ENCODE results near the gene TCP10L.
A peak's percentile ranks its signal among the peaks of the same experiment; 100 is the strongest.
"Not testable (repeated sequence)": the region's sequence is repeated elsewhere in the genome, so short reads cannot be mapped to it uniquely, and the experiment has no call there.

Gene TCP10L

DNA sequence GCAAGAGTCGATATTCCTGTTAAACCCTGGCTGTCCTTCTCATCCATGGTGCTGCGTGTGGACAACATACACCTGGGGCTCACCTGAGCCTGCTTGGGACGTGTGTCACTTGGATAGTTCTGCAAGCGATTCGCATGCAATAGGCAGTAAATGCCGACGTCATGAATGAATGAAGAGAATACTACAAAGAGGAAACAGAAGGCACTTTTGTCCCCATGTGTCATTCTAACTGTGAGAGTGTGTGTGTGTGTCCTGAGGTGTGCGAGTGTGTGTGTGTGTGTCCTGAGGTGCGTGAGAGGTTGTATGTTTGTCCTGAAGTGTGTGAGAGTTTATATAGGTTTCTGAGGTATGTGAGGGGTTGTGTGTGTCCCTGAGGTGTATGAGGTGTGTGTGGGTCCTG, 647 bp upstream of the TCP10L start:
- no peak for DNase-seq (ENCODE audit: low spot score)

DNA sequence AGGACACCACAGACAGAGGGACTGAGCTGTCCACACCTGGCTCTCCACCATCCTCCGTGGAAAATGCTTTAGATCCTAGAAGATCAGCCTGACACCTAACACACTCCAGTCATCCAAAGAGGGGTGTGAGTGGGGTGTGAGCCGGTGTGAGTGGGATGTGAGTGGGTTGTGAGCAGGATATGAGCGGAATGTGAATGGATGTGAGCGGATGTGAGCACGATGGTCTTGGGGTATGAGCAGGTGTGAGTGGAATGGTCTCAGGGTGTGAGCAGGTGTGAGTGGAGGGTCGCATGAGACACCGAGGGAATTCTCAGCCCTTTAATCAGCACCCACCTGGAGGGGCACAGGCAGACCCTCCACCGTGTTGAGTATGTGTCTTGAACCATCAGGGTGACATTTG, 851 bp downstream of the TCP10L start:
- no peak for DNase-seq (ENCODE audit: low spot score)

DNA sequence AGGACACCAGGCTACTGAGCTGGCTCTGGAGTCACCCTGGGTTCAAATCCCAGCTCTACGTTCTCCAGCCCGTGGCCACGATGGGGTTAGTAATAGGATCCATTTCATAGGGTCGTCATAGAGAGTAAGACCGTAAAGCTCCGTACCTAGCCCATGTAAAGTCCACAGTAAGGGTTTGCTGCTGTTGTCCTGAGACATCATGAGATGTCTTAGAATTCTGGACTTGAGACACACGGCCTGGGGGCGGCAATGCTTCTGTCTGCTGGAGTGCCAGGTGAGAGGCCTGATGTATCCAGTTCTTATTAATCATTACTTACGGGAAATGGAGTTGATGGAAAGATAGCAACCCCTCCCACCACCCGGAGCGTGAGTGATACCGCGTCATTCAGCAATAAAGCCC, 3.6 kb downstream of the TCP10L start:
- no peak for DNase-seq (ENCODE audit: low spot score)

DNA sequence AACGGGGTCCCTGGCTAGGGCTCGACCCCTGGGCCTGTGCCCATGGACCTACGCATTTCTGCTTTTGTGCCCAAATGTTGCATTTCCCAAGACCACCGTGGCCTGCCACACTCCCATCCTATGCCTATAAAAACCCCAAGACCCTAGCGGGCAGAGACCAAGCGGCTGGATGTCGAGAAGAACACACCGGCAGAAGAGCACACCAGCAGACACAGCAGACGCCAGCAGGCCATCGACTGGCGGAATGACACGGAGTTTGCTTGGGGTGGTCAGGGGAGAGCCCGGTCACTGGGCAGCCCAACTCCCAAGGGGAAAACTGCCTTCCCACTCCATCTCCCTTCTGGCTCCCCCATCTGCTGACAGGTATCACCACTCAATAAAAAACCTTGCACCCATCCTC, 4.4 kb downstream of the TCP10L start:
- no peak for DNase-seq (ENCODE audit: low spot score)

DNA sequence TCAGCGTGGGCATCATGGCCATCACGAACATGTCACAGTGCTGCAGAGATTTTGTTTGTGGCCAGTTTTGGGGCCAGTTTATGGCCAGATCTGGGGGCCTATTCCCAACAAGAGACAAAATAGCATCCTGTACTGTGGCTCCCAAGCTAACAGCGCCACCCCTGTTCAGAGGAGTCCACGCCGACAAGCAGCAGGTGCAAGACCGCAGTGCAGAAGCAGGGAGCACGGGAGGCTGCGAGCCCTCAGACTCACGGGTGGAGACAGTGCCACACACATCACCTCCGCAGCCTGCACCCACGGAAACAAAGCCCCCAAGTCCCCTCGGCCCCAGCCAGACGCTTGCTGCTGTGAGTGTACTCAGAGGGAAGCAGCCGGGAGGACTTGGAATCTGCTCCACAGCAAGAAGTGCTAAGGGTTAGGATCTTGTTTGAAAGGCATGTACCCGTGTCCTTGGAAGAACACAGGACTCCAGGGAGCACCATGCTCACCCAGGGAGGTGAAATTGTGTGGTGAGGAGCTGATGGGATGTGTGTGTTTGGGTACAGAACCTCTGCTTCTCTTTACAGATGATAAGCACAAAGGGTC, 7.1 kb downstream of the TCP10L start:
- no peak for DNase-seq (ENCODE audit: low spot score)

DNA sequence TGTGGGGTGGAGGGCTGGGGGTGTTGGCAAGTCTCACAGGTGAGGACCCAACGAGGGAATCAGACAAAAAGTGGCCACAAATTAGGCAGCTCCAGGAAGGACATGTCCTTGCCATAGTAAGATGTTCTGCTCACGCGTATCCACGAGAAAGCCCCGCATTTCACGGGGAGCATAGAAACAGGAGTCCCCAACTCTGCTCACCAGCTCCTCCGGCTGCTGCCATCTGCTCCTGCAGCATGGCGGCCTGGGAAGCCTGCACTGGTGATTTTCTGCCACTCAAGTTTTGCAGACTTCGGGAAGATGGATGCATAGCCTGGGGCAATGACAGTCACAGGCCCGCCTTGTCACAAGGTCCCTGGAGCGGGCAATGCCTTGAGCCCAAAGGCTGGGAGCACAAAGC, 9.3 kb downstream of the TCP10L start:
- DNase-seq (ENCODE audit: low spot score), result no peak

DNA sequence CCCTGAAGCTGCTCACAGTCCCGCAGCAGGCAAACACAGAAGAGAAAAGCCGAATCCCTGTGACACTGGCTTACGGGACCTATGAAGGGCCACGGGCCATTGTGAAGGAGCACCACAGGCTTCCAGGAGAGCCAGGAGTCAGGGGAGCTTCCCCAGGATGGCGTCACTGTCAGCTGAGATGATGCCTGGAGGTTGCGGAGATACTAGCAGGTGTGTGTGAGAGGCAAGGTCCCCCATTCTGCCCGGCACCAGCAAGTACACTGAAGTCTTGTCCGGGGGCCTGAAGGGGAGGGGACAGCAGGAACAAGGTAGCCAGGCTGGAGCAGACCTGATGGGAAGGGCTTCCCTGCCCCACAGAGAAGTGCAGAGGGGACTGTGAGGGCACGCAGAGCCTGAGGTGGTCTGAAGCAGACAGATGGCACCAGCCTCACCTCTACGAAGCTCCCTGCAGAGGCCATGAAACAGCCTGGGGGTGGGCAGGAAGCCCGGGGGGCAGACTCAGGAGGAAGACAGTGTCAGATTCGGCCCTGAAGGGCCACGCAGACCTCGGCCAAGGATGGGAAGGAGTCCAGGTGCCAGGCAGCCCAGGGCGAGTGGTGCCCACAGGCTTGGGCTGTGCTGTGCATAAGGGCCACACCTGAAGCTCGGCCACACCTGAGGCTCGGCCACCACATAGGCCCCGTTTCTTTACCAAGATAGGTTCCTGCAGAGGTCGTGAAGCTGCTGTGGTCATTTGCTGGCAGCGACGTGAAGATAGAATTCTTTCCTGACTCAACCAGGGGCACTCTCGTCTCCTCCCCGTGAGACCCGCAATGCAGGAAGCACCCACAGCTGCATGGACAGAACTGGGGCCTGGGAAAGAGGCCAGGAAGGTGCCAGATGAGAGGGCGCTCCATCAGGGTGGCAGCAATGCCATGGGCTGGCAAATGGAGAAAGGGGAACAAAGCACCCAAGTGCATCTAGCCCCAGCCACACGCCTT, 10.1 kb downstream of the TCP10L start:
- DNase-seq (ENCODE audit: low spot score), result no peak

DNA sequence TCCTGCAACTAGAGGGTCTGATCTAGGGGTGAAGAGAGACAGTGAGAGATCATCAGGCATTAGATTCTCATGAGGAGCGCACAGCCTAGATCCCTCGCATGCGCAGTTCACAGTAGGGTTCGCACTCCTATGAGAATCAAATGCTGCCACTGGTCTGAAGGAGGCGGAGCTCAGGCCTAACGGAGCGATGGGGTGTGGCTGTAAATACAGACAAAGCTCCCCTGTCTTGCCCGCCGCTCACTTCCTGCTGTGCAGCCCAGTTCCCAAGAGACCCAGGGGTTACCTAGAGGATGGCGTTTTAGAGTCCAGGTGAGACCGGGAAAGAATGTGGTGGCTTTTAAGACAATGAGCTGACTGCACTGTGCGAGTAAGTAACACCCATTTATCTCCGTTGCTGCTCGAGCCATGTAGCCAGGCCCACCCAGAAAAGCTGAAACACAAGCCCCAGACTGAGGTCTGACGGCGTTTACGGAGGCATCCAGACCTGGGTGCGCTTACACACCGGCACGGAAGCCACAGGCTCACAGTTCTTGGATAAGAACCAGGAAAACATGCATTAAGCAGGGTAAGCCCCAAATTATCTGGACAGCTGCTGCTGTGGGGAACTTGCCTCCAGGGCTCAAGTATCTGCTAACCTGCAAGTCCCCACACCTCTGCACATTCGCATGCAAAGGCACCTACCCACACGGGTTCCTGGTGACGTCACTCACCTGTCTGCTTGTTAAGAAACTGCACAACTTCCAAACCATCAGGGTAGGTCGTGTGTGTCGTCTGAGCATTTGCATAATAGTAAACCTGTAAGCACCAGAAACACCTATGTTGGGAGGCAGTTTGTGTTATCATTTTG, 12.5 kb downstream of the TCP10L start:
- DNase-seq (ENCODE audit: low spot score), result no peak

DNA sequence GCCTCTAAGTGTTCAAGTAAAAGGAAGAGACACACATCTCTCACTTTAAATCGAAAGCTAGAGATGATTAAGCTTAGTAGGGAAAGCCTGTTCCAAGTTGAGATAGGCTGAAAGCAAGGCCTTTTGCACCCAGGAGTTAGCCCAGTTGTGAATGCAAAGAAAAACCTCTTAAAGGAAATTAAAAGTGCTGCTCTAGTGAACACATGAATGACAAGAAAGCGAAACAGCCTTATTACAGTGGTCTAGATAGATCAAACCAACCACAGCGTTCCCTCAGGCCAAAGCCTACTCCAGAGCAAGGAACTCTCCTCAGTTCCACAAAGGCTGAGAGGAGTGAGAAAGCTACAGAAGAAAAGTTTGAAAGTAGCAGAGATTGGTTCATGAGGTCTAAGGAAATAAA, 14.9 kb downstream of the TCP10L start:
- no peak for DNase-seq (ENCODE audit: low spot score)

DNA sequence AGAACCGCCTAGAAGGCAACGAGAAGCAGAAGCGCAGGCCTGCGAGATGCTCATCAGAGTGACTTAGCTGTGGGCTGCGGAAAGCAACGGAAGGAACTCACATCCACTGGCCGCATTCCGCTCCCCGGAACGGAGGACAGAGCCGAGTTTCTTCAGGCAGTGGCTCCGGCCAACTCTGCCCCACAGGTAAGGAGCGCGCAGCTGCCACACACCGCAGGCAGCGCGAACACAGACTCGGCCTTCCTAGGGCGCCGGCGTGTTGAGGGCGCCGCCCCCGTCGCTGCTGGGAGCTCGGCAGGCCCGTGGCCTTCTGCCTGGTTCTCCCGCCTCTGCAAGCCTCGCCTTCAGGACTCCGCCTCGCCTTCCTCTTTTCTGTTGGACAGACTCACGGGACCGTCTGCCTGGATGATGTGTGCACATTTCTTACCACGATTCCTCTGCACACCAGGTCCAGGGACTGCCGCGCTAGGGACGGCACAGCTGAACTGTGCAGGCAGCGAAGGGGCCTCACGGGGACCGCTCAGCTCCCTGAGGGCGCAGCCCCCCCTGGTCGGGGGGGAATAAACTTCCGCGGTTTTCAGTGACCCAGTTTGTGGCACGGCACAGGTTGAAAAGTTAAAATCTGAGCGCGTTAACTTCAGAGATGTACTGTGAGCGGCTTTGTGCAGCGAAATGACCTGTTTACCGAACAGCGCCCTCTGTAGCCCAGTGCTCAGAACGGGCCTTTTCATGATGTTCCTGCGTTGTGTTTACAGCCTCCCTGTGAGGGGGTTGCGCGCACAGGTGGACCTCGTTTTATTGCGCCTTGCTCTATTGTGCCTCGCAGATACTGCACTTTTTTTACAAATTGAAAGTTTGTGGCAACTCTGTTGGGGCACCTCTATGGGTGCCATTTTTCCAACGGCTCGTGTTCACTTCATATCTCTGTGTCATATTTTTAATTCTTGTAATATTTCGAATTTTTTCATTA, 15.8 kb downstream of the TCP10L start:
- DNase-seq (ENCODE audit: low spot score), result peak; percentile 82

DNA sequence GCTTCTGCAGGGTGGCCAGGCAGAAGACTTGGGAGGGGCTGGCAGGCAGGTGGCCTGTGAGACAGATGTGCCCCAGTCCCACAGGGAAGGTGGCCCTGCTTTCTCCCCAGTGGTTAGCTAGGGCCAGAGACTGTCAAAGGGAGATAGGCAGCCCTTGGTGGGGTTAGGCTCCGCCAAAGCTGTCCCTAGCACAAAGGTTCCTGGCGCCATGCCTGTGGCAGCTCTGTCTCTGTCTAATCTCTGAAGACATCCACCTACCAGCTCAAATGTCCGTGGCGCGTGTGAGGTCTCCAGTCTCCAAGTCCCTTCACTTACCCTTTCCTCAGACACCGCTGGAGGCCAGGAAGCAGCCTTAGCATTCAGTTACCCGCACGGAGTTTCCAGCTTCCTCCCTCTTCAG, 17.7 kb downstream of the TCP10L start:
- no peak for DNase-seq (ENCODE audit: low spot score)

DNA sequence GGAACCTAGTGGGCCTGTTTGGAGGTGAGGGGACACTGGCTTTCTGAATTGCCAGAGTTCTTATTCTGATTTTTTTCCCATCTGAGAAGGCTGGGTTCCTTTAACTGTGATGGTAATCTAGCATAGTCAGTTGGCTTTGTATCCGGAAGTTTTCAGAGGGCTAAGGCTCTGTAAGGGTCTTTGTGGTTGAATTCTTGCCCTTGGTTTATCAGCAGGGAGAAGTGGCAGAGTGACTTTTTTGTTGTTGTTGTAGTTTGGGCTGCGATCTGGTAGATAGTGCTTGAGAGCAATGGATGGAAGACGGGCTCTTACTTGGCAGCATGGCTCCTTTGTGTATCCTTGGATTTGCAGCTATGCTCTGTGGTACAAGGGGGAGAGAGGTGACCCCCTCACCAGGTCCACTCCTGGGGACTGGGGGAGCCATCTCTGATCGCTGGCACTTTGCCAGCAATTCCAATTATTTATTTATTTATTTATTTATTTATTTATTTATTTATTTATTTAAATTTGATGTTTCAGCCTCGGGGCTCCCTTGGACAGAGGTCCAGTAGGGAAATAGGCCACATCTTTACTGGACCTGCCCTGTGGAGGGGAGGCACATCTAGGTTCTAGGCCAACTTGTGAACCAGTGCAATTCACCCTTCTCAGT, 18.5 kb downstream of the TCP10L start:
- no peak for DNase-seq (ENCODE audit: low spot score)

DNA sequence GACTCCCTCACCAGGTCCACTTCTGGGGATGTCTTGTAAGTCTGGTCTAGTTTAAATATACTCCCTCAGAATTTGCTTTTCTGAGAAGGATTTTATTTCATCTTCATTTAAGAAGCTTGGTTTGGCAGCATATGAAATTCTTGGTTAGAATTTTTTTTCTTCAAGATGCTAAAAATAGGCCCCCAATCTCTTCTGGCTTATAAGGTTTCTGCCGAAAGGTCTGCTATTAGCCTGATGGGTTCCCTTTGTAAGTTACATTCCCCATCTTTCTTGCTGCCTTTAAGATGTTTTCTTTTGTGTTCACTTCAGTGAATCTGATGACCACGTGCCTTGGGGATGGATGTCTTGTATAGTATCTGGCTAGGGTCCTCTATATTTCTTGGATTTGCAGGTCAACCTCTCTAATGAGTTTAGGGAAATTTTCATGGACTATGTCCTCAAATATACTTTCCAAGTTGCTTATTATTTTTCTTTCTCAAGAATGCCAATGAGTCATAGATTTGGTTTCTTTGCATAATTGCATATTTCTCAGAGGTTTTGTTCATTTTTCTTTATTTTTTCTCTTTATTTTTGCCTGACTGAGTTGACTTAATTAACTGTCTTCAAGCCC, 19.4 kb downstream of the TCP10L start:
- no peak for DNase-seq (ENCODE audit: low spot score)

DNA sequence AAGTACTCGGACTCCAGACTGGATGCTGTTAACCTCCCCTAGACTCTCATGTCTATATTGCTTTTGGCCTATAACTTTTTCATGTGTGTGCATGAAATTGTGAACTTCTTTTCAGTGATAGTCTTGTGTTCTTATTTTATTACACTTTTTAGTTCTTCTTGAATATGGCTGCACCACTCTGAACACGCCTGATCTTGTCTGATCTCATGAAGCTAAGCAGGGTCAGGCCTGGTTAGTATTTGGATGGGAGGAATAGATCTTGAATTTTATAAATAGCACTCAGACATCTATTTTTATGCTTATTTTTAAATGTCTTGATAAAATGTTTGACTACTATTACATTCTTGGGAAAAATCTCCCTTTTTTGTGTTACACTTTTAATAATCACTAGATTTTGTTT, 22.4 kb downstream of the TCP10L start:
- no peak for DNase-seq (ENCODE audit: low spot score)

DNA sequence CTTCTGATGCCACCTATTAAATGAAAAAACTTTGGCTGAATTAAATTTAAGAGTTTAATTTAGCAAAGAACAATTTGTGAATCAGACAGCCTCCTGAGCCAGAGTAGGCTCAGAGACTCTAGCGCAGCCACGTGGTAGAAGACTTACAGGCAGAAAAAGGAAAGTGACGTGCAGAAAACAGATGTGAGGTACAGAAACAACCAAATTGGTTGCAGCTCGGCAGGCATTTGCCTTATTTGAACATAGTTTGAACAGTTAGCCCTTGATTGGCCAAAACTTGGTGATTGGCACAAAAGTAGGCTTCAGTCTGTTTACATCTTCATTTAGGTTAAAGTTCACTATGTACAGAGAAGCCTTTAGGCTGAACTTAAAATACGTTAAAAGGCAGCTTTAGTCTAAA, 22.9 kb downstream of the TCP10L start:
- no peak for DNase-seq (ENCODE audit: low spot score)

DNA sequence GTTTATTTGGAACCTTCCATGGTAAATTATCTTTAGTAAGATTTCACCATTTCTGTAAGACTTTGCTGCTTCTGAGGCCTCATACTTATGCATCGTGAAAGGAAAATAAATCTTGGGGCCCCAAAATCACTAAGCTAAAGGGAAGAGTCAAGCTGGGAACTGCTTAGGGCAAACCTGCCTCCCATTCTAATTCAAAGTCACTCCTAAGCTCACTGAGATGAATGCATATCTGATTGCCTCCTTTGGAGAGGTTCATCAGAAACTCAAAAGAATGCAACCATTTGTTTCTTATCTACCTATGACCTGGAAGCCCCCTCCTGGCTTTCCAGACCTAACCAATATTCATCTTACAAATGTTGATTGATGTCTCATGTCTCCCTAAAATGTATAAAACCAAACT, 23.8 kb downstream of the TCP10L start:
- not testable (repeated sequence) for DNase-seq (ENCODE audit: low spot score)

DNA sequence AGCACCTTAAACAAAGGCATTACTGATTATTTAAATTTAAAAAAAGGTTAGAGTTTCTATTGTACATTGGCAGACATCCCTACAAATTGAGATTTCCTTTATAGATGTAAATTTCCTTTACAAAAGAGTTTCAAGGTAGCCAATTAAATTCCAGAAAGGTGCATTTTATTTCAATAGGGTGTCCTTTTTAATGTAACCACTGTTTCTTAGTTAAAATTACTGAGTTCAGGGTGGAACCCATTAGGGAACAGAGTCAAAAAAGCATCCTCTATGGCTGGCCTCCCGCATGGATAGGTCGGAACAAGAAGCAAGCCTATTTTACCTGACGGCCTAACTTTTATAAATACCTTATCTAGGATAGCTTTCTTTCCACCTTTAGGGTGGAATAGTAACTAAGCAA, 24.4 kb downstream of the TCP10L start:
- no peak for DNase-seq (ENCODE audit: low spot score)

DNA sequence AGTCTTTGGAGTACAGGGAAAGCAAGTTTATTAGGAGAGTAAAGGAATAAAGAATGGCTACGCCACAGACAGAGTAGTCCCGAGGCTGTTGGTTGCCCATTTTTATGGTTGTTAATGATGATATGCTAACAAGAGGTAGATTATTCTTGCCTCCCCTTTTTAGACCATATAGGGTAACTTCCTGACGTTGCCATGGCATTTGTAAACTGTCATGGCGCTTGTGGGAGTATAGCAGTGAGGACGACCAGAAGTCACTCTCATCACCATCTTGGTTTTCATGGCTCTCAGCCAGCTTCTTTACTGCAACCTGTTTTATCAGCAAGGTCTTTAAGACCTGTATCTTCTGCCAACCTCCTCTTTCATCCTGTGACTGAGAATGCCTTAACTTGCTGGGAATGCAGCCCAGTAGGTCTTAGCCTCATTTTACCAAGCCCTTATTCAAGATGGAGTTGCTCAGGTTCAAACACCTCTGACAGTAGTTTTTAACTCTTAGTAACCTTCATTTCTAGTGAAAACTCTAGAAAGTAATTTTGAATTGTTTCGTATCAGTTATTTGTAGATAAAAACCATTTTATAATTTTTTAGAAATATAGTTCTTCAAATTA, 26.2 kb downstream of the TCP10L start:
- no peak for DNase-seq (ENCODE audit: low spot score)

DNA sequence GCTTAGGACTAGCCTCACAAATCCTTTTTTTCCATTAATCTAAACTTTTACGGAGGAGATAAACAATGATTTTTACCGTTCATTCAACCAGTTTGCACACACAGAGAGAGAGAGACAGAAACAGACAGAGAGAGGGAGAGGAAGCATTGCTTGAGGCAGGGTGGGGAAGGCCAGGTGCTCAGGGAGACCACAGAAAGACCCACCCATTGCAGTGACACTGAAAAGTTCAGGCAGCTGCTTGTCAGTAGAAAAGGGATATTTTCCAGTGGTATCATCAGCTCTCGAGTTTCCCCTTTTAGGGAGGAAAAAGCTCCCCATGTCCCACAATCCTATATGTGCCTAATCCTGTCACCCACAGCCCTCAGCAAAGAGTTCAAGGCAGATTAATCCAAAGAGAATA, 27.2 kb downstream of the TCP10L start:
- DNase-seq (ENCODE audit: low spot score), result no peak
